ENCODE data around the gene GBGT1.

GRCh38 chr9:133109931-133110650 is 53.6 kb downstream of the GBGT1 start:
- TF ChIP-seq CTCF (IDR thresholded peaks at IDR 0.05; ENCODE audit: insufficient read depth, low read length, poor library complexity, severe bottlenecking) (no peak), EZH2phosphoT487 (conservative IDR thresholded peaks at IDR 0.05; ENCODE audit: low read length) (no peak)

Data from SU-DHL-6 (cell line).